Aorta (tissue), 5 donors: ENCODE results near the gene FAM162A. TPM values are rescaled to one million over a fixed set of nuclear protein-coding genes. Genes with fewer than 3 reads are reported as not detected.

ENCODE experiments used
- ATAC-seq: fragments of 200-7000 bp; cut with Tn5 transposase; one replicate; pipeline ENCODE4 v1.9.1; 2022; ENCODE audit warnings: moderate library complexity; ENCODE audit not compliant: low FRiP score
- DNase-seq, 2 donors: peaks; one replicate each; pipeline ENCODE4 v3.0.0-alpha.2; 2020
- H3K27ac ChIP-seq, 2 donors: one replicate each; pipeline ENCODE4 v1.5.1; 2013; ENCODE audit warnings: low read length in 2 of 2, mild to moderate bottlenecking in 2 of 2, moderate library complexity in 2 of 2, control low read depth in 1 of 2, inconsistent platforms in 1 of 2, low read depth in 1 of 2
- H3K27me3 ChIP-seq, 2 donors: one replicate each; pipeline ENCODE4 v1.6.1; 2013; ENCODE audit warnings: control low read depth in 1 of 2, low read length in 1 of 2, mild to moderate bottlenecking in 1 of 2, moderate library complexity in 1 of 2; ENCODE audit not compliant: insufficient read depth in 2 of 2, control insufficient read depth in 1 of 2
- H3K36me3 ChIP-seq, 2 donors: one replicate each; pipeline ENCODE4 v1.6.1; 2013; ENCODE audit warnings: control low read depth in 1 of 2, low read length in 1 of 2, mild to moderate bottlenecking in 1 of 2; ENCODE audit not compliant: insufficient read depth in 2 of 2, control insufficient read depth in 1 of 2
- H3K4me1 ChIP-seq, 2 donors: one replicate each; pipeline ENCODE4 v1.6.1; 2013; ENCODE audit warnings: low read length in 2 of 2, control low read depth in 1 of 2, mild to moderate bottlenecking in 1 of 2, moderate library complexity in 1 of 2; ENCODE audit not compliant: insufficient read depth in 2 of 2, control insufficient read depth in 1 of 2
- H3K4me3 ChIP-seq, 2 donors: one replicate each; pipeline ENCODE4 v1.5.1; 2013; ENCODE audit warnings: low read length in 2 of 2, control low read depth in 1 of 2, mild to moderate bottlenecking in 1 of 2
- H3K9me3 ChIP-seq: one replicate; pipeline ENCODE4 v1.6.1; 2013; ENCODE audit warnings: mild to moderate bottlenecking, low read length; ENCODE audit not compliant: control insufficient read depth
- WGBS, 2 donors: extraction: QIAGEN DNeasy Blood & Tissue Kit; methylation state at CpG; one replicate each; pipeline ENCODE4 v1.1.7; 2013; 5-methylcytosine and 5-hydroxymethylcytosine counted together
- intact Hi-C, 2 donors: fragments of 100-400 bp; cut with DNase I; formaldehyde crosslinking; loops; one replicate each; pipeline versions ENCODE4 v1.14.2 to v1.15.0; 2022
- long read RNA-seq, 2 donors: library from polyadenylated mRNA; unstranded; transcript quantifications; one replicate each; pipeline ENCODE4 v2.0.0, GENCODE V29; 2020 to 2021
- polyA plus RNA-seq, 2 donors: library from polyadenylated mRNA; stranded (reverse); fragments of 200-250 nt; gene quantifications; one replicate each; pipeline ENCODE4 v1.2.3, GENCODE V29; 2013
- total RNA-seq, 2 donors: library from RNA; stranded (reverse); fragmentation: NEBNext Ultra II Directional; extraction: Animal tissue kit (Norgen Biotek cat#: 25700); gene quantifications; one replicate each; pipeline ENCODE4 v1.2.1, GENCODE V29; 2021
- donor health status: healthy with polysubstance abuse.
- donor health status: Bipolar disorder and iron deficiency.
- donor health status: DM: no; HTN: no; CAD: no.
- donor health status: DM: no; HTN: no; CAD: no.
- donor health status: DM: yes; HTN: yes; CAD: no.

FAM162A gene, protein sequence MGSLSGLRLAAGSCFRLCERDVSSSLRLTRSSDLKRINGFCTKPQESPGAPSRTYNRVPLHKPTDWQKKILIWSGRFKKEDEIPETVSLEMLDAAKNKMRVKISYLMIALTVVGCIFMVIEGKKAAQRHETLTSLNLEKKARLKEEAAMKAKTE
- 10 to 100 TPM; 23.7 to 35.2 TPM for total RNA-seq
- polyA plus RNA-seq, result 10 to 100 TPM; 53.3 to 57.7 TPM
- long read RNA-seq, donor 1, transcript FAM162A-203 (5 exons, 3,052 nt), result major isoform, 8 of 14 reads
- long read RNA-seq, donor 1, partial matches to known transcripts, result 0 of 14 reads
- long read RNA-seq, donor 1, other reads (novel, unspliced or antisense), result 6 of 14 reads
- long read RNA-seq, donor 2, transcript FAM162A-203 (5 exons, 3,052 nt), result major isoform, 17 of 20 reads
- long read RNA-seq, donor 2, partial matches to known transcripts, result 0 of 20 reads
- long read RNA-seq, donor 2, other reads (novel, unspliced or antisense), result 3 of 20 reads

DNA sequence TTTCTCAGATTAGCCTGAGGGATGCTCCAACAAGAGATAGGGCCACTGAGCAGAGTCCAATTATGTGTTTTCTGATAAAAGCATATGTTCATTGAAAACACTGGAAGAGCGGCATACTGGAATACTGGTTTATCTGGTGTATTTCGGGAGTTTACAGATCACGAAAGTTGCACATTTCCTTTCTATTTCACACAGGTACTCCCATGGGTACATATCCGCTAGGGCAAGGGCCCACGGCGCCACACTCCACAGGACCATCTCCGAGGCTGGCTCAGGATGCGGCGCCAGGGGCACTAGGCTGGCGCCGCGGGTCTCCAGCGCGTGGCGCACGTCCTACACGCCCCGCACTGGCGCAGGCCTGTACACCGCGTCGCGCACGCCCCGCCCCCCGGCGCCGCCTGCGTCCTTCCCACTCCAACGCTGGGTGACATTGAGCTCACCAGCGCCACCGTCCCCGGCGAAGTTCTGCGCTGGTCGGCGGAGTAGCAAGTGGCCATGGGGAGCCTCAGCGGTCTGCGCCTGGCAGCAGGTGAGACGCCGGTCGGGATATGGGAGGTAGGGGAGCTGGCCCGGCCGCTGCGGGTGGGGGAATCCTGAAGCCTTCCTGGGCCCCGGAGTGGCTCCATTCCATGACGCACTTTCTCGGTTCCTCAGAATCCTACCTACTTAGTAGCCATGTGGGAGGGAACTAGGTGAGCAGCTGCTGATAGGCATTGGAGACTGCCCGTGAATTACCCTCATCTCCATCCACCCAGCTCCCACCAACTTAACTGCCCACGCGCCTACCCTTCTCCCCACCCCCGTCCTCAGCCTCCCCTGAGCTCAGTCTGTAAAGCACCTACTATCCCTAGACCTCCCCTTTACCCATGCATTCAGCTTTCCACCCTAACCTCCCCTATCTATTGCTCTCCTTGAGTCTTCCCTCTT, at the start of gene FAM162A:
FAM162A (plus strand) TSS at position 412 of the 927 bp plus-strand sequence; CDS start at position 496, 84 bp downstream.
- intact Hi-C loops, result loop anchor here in 1 of 2 donors (10.0 kb wide), 1 partner anchor 839 kb away; the partner anchor contains the start of gene POLQ
- 0 to 1% methylated on average over 46 to 52 of the region's 52 CpGs for WGBS, 2 donors
- DNase-seq, result peak; percentile 96 to 98
- peaks cover 0 to 4% of the 10 kb centered on the region in 2 donors for H3K4me1 ChIP-seq
- ATAC-seq, result peak; percentile 99
- peak within 1 kb of the TSS; percentile 50 to 76 for H3K27ac ChIP-seq
- no peaks in the 10 kb centered on the region for H3K27me3 ChIP-seq
- peak within 1 kb of the TSS; percentile 60 to 91 for H3K4me3 ChIP-seq
- no peaks in the 10 kb centered on the region for H3K9me3 ChIP-seq
- H3K36me3 ChIP-seq, result peaks cover 0 to 3% of the 10 kb centered on the region in 2 donors

DNA sequence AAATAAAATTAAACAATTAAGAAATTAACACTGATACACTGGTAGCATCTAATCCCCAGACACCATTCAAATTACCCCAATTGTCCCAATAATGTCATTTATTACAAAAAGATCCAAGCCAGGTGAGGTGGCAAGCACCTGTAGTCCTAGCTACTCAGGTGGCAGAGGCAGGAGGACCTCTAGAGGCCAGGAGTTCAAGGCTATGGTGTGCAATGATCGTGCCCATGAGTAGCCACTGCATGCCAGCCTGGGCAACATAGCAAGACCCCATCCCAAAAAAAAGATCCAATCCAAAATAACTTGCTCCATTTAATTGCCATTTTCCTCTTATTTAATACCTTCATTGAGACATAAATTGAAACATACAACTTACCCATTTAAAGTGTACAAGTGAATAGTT, 41.2 kb upstream of the FAM162A start:
- H3K27ac ChIP-seq, result no peak overlapping the region
- H3K4me3 ChIP-seq, result no peak overlapping the region
- DNase-seq, result no peak
- H3K27me3 ChIP-seq, result no peaks in the 10 kb centered on the region
- no peaks in the 10 kb centered on the region for H3K36me3 ChIP-seq
- H3K9me3 ChIP-seq, result peaks cover under 1% of the 10 kb centered on the region
- intact Hi-C loops, result no loop called here
- WGBS, 2 donors, result 70 to 73% methylated on average over 1 of the region's 1 CpG
- ATAC-seq, result no peak
- no peaks in the 10 kb centered on the region for H3K4me1 ChIP-seq

DNA sequence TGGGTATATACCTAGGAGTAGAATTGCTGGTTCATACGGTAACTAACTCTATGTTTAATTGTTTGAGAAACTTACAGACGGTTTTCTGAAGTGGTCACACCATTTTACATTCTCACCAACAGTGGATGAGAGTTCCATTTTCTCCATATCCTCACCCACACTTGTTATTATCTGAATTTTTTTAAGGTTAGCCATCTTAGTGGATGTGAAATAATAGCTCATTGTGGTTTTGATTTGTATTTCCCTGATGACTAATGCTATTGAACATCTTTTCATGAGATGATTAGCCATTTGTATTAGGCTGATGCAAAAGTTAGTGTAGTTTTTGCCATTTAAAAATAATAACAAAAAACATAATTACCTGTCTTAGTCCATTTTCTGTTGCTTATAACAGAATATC, 40.3 kb upstream of the FAM162A start:
- Histone ChIP-seq H3K27ac (no peak overlapping the region), H3K4me3 (no peak overlapping the region), H3K27me3 (no peaks in the 10 kb centered on the region), H3K9me3 (peaks cover 2% of the 10 kb centered on the region), H3K36me3 (no peaks in the 10 kb centered on the region), H3K4me1 (no peaks in the 10 kb centered on the region)
- 63 to 74% methylated on average over 2 of the region's 2 CpGs for WGBS, 2 donors
- DNase-seq (no peak), ATAC-seq (no peak)
- intact Hi-C loops, result no loop called here

DNA sequence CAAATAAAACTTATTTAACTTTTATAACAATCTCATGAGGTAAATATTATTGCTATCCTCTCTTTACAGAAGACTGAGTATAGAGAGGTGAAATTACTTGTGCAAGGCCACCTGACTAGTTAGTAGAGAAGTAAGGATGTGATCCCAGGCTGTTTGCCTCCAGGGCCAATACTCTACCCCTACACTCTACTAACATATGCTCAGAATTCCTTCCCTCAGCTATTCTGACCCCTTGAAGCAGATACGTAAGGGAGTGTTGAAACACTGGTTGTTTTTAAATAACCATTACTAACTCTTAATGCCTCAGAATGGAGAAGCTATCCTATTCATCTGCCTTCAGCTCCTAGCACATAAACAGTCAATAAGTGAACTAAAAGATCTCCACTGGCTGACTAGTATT, 34.8 kb upstream of the FAM162A start:
- H3K27ac ChIP-seq, result no peak overlapping the region
- intact Hi-C loops, result no loop called here
- no peaks in the 10 kb centered on the region for H3K36me3 ChIP-seq
- H3K4me1 ChIP-seq, result no peaks in the 10 kb centered on the region
- peaks cover 2% of the 10 kb centered on the region for H3K9me3 ChIP-seq
- no peaks in the 10 kb centered on the region for H3K27me3 ChIP-seq
- WGBS, 2 donors, result 65 to 70% methylated on average over 1 of the region's 1 CpG
- ATAC-seq (no peak), DNase-seq (no peak)
- H3K4me3 ChIP-seq, result no peak overlapping the region

DNA sequence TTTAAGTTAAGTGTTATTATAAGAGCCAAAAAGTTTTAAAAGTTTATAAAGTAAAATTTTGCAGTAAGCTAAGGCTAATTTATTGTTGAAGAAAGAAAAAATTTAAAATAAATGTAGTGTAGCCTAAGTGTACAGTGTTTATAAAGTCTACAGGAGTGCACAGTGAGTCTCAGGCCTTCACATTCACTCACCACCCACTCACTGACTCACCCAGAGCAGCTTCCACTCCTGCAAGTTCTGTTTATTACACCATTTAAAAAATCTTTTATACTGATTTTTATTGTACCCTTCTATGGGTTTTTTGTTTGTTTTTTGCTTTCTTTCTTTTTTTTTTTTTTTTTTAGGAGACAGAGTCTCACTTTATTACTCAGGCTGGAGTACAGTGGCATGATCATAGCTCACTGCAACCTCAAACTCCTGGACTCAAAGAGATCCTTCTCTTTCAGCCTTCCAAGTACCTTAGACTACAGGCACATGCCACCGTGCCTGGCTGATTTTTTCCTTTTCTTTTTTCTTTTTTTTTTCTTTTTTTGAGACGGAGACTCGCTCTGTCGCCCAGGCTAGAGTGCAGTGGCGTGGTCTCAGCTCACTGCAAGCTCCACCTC, 33.1 kb upstream of the FAM162A start:
- DNase-seq, result no peak
- Histone ChIP-seq H3K27ac (no peak overlapping the region), H3K4me1 (no peaks in the 10 kb centered on the region), H3K9me3 (peaks cover 2% of the 10 kb centered on the region), H3K4me3 (no peak overlapping the region), H3K27me3 (no peaks in the 10 kb centered on the region), H3K36me3 (no peaks in the 10 kb centered on the region)
- 77 to 80% methylated on average over 5 of the region's 5 CpGs for WGBS, 2 donors
- no peak for ATAC-seq
- intact Hi-C loops, result no loop called here

DNA sequence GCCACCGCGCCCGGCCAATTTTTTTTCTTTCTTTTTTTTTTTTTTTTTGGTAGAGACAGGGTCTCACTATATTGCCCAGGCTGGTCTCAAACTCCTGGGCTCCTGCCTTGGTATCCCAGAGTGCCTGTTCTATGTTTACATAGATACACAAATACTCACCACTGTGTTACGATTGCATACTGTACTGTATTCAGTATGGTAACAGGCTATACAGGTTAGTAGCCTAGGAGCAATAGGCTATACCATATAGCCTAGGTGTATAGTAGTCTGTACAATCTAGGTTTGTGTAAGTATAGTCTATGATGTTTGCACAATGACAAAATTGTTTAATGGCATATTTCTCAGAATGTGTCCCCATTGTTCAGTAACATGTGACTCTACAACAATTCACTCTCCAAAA, 32.4 kb upstream of the FAM162A start:
- 90 to 91% methylated on average over 4 of the region's 4 CpGs for WGBS, 2 donors
- ATAC-seq (no peak), DNase-seq (no peak)
- Histone ChIP-seq H3K4me3 (no peak overlapping the region), H3K4me1 (no peaks in the 10 kb centered on the region), H3K9me3 (peaks cover 2% of the 10 kb centered on the region), H3K27me3 (no peaks in the 10 kb centered on the region), H3K36me3 (no peaks in the 10 kb centered on the region), H3K27ac (no peak overlapping the region)
- intact Hi-C loops, result no loop called here

DNA sequence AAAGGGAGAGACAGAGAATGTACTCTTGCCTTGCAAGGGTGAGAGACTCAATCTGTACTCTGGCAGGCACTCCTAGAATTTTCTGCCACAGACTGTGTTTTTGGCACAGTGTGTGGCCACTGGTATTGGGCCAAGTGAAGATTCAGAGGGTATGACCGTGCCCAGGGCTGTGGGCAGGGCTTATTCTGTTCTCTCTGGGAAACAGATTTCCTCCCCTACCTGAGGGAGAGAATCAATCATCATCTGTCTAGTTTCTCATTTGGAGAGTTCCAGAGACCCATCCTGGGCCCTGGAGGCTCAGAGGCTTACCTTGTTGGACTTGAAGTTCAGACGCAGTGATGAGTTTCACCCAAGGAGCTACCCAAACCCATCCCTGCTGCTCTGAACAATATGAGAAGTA, 30.8 kb upstream of the FAM162A start:
- no peak overlapping the region for H3K27ac ChIP-seq
- no peaks in the 10 kb centered on the region for H3K4me1 ChIP-seq
- H3K27me3 ChIP-seq, result no peaks in the 10 kb centered on the region
- DNase-seq (no peak), ATAC-seq (no peak)
- H3K36me3 ChIP-seq, result no peaks in the 10 kb centered on the region
- H3K4me3 ChIP-seq, result no peak overlapping the region
- H3K9me3 ChIP-seq, result no peaks in the 10 kb centered on the region
- WGBS, 2 donors, result 47 to 49% methylated on average over 2 of the region's 2 CpGs
- intact Hi-C loops, result no loop called here

DNA sequence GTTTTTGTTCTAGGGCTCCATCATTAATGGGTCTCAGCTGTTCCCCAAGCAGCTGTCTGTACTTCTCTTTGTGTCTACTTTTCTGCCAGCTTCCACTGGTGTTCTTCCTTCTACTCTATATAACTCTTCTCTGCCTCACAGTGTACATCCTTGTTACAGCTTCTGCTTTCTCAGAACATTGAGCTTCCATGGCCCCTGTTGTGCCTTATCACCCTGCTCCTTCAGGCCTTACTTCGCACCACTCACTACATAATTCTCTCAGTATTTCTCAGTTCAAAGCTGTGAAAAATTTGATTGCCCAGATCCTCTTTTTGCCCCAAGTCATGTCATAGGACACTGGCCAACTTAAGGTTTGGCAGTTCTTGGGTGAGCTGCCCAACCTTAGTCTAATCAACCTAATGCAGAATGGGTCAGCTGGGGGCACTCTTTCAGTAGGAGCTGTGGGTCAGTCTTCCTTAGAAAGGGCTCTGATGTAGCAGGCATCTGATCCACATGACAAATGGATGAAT, 30.0 kb upstream of the FAM162A start:
- H3K4me3 ChIP-seq, result no peak overlapping the region
- DNase-seq, result no peak
- H3K27me3 ChIP-seq, result no peaks in the 10 kb centered on the region
- WGBS, 2 donors, result 93 to 100% methylated on average over 1 of the region's 1 CpG
- H3K9me3 ChIP-seq, result no peaks in the 10 kb centered on the region
- ATAC-seq, result no peak
- H3K27ac ChIP-seq, result no peak overlapping the region
- intact Hi-C loops, result no loop called here
- no peaks in the 10 kb centered on the region for H3K36me3 ChIP-seq
- H3K4me1 ChIP-seq, result no peaks in the 10 kb centered on the region
